HG03103 (cell line): ENCODE results near the gene DGKH.
"Not testable (repeated sequence)": the region's sequence is repeated elsewhere in the genome, so short reads cannot be mapped to it uniquely, and the experiment has no call there.

Experiments
- ATAC-seq: cut with Tn5 transposase; IDR thresholded peaks from one replicate; pipeline ENCODE4 v1.9.1; 2021; ENCODE audit warnings: low read depth; ENCODE audit not compliant: unreplicated experiment

The DGKH gene

GRCh38 chr13:42219051-42219450 lies 170.6 kb downstream of the DGKH start:
- ATAC-seq: no peak

- no peak for ATAC-seq
Measured at GRCh38 chr13:42219876-42220275, 171.4 kb downstream of the DGKH start.

DNA sequence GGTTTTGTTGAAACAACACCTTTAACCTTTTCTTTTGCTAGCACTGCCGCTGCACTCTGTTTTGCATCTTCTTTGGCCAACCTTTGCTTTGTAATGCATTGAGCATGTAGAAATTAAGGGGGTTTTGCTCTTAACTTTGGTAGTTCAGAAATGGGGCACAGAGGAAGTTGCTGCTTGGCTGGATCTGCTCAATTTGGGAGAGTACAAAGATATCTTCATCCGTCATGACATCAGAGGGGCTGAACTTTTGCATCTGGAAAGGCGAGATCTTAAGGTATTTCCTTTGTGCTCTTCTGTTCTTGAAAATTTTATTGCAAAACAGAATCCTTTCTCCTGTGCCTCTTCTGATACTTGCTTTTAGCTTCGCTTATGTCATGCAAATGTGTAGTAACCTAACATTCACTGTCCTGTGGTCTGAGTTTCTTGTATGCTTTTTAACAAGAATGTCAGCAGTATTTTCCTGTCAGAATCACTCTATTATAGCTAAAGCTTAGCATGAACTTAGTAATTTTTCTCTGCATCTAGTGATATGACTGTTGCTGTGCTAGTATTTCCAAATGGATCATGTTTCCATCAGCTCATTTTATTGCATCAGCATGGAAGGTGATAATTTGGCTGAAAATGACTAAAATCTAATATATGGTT lies 172.8 kb downstream of the DGKH start:
- no peak for ATAC-seq

DNA sequence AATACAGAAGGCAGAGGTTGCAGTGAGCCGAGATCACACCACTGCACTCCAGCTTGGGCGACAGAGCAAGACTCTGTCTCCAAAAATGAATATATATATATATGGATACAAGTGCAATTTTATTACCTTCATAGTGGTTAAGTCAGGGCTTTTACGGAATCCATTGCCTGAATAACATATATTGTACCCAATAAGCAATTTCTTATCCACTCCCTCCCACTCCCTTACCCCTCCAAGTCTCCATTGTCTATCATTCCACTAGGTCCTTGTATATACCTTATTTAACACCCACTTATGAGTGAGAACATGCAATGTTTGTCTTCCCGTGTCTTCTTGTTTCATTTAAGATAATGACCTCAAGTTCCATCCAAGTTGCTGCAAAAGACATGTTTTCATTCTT lies 175.2 kb downstream of the DGKH start:
- no peak for ATAC-seq

DNA sequence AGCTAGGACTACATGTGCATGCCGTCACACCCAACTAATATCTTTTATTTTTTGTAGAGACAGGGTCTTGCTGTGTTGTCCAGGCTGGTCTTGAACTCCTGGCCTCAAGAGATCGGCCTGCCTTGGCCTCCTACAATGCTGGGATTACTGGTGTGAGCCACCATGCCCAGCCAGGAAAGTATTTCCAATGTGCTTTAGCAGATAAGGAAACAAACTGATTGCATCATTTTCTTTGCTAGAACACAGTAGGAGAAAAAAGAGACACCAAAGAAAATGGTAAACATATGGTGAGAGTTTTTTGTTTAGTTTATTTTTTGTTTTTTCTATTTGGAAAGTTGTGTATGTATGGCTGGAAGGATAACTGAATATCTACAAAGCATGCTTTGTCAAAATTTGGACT lies 176.6 kb downstream of the DGKH start:
- ATAC-seq: no peak

GRCh38 chr13:42226759-42227158 lies 178.3 kb downstream of the DGKH start:
- not testable (repeated sequence) for ATAC-seq

- no peak for ATAC-seq
Measured at GRCh38 chr13:42228527-42228926, 180.1 kb downstream of the DGKH start.

- ATAC-seq: no peak
Measured at GRCh38 chr13:42229287-42229686, 180.8 kb downstream of the DGKH start.

- ATAC-seq: no peak
Measured at GRCh38 chr13:42232671-42233070, 184.2 kb downstream of the DGKH start.

GRCh38 chr13:42233726-42234125 lies 185.3 kb downstream of the DGKH start:
- no peak for ATAC-seq

DNA sequence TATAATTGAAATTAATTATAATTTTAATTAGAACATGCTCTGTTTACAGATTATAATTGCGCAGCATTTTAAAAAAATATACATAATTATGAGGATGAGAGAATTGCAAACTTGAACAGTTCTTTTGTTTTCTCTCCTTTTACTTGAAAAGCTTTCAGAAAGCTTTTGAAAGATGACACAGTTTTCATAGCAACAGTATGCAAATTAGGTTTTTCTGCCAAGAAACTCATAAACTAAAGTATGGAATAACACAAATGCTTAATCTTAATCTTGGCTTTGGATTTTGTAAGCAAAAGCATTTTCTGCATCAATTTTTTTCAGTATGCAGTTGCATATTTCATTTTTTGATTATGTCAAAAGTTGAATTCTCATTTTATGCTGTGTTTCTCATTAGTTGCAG lies 190.7 kb downstream of the DGKH start:
- no peak for ATAC-seq

DNA sequence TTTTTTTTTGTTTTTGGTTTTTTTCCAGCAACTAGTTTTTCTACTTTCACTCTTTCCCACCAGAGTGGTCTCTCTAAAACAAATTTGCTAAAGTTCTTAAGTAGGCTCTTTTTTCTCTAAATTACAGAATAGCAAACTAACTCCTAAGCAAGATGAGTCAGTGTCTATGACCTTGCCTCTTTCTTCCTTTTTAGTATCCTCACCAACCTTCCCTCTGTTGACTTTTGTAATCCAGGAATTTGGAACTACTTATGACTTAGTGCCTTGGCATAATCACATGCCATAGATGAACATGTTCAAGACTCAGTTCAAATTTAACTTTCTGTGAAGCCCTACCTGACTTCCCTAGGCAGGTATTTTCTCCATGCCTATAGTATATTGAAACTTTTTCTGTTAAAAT lies 191.2 kb downstream of the DGKH start:
- ATAC-seq: no peak

- ATAC-seq: no peak
Measured at GRCh38 chr13:42246541-42246940, 198.1 kb downstream of the DGKH start.

DNA sequence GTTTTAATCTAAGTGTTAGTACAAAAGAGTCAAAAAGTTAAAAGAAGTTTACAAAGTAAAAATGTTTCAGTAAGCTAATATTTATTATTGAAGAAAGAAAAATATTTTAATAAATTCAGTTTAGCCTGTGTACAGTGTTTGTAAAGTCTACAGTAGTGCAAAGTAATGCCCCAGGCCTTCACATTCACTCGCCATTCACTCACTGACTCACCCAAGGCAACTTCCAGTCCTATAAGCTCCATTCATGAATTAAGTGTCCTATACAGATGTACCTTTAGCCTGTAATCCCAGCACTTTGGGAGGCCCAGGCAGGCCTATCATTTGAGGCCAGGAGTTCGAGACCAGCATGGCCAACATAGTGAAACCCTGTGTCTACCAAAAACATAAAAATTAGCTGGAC lies 199.4 kb downstream of the DGKH start:
- ATAC-seq: no peak

DNA sequence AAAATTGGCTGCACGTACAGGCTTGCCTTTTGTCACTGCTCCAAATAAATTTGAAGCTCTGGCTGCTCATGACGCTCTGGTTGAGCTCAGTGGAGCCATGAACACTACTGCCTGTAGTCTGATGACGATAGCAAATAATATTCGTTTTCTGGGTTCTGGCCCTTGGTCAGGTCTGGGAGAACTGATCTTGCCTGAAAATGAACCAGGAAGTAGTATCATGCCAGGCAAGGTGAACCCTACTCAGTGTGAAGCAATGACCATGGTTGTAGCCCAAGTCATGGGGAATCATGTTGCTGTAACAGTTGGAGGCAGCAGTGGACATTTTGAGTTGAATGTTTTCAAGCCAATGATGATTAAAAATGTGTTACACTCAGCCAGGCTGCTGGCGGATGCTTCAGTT lies 207.4 kb downstream of the DGKH start:
- no peak for ATAC-seq

GRCh38 chr13:42258747-42259146 lies 210.3 kb downstream of the DGKH start:
- ATAC-seq: no peak

DNA sequence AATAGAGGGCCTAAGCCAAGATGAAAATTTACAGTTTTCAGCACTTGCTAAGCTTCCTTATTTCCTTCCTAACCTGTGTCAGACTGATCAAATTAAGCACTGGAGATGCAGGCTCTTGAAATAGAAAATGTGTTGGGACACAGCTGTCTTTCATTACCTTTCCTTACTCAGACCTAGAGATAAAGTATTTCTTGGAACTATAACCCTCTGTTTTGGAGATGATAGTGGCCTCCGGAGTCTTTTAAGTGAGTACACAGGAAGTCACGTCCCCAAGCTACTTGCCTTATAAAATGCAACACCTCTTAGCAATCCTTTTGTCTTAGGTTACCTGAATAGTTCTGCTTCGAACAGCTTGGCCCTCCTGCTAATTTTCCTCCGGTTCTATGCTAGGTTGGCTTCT lies 211.1 kb downstream of the DGKH start:
- ATAC-seq: no peak

DNA sequence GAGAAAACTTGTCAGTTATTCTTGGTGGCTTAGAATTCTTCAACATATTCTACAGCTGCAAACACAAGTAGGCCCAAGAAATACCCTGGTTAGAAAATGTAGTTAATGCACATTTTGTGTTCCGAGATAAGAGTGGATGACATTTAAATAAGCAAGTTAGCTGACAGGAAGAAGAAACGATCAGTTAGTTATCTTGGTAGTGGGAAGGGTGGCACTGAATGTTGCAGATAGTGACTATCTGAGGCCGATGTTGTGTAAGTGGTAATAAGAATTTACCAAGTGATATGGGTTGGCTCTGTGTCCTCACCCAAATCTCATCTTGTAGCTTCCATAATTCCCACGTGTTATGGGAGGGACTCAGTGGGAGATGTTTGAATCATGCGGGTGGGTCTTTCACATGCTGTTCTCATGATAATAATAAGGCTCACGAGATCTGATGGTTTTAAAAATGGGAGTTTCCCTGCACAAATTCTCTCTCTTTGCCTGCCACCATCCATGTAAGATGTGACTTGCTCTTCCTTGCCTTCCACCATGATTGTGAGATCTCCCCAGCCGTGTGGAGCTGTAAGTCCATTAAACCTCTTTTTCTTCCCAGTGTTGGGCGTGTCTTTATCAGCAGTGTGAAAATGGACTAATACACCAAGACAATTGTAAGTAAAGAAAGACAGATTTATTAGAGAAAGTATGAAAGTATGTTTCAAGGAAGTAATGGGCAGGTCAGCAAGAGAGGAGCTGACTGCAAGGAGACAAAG lies 212.6 kb downstream of the DGKH start:
- ATAC-seq: no peak

GRCh38 chr13:42266473-42266872 lies 218.0 kb downstream of the DGKH start:
- no peak for ATAC-seq

GRCh38 chr13:42270160-42270856 lies 221.9 kb downstream of the DGKH start:
- no peak for ATAC-seq

- no peak for ATAC-seq
Measured at GRCh38 chr13:42270857-42271215, 222.4 kb downstream of the DGKH start.
